ENCODE results near the gene ALDH3B2.
"Not testable (repeated sequence)": the region's sequence is repeated elsewhere in the genome, so short reads cannot be mapped to it uniquely, and the experiment has no call there.

DNA sequence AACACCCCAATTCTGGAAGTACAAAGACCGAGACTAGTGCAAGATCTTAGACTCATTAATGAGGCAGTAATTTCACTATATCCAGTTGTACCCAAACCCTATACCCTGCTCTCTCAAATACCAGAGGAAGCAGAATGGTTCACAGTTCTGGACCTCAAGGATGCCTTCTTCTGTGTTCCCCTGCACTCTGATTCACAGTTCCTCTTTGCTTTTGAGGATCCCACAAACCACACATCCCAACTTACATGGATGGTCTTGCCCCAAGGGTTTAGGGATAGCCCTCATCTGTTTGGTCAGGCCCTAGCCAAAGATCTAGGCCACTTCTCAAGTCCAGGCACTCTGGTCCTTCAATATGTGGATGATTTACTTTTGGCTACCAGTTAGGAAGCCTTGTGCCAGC lies 50.6 kb downstream of the ALDH3B2 start:
- TF ChIP-seq, protein P1, sequence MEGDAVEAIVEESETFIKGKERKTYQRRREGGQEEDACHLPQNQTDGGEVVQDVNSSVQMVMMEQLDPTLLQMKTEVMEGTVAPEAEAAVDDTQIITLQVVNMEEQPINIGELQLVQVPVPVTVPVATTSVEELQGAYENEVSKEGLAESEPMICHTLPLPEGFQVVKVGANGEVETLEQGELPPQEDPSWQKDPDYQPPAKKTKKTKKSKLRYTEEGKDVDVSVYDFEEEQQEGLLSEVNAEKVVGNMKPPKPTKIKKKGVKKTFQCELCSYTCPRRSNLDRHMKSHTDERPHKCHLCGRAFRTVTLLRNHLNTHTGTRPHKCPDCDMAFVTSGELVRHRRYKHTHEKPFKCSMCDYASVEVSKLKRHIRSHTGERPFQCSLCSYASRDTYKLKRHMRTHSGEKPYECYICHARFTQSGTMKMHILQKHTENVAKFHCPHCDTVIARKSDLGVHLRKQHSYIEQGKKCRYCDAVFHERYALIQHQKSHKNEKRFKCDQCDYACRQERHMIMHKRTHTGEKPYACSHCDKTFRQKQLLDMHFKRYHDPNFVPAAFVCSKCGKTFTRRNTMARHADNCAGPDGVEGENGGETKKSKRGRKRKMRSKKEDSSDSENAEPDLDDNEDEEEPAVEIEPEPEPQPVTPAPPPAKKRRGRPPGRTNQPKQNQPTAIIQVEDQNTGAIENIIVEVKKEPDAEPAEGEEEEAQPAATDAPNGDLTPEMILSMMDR (conservative IDR thresholded peaks at IDR 0.05) = not testable (repeated sequence)
- not testable (repeated sequence) for TF ChIP-seq ZFX (IDR thresholded peaks at IDR 0.05)

All from C4-2B (cell line).